CD4-positive, CD25-positive, alpha-beta regulatory T cell (primary cell): ENCODE results near the gene ZNF311. TPM values are rescaled to one million over a fixed set of nuclear protein-coding genes. Genes with fewer than 3 reads are reported as not detected.

Experiments
- ATAC-seq, 2 donors: fragments of 150-1000 bp; cut with Tn5 transposase; one replicate each; pipeline ENCODE4 v1.10.0; 2021; ENCODE audit warnings: low read depth in 2 of 2, moderate number of reproducible peaks in 2 of 2, moderate library complexity in 1 of 2
- DNase-seq, 3 donors: peaks; one replicate each; pipeline versions ENCODE4 v3.0.0 to v3.0.0-alpha.2; 2012 to 2022; ENCODE audit warnings: mixed read lengths in 1 of 3
- H3K27ac ChIP-seq: one replicate; pipeline ENCODE4 v1.7.0; 2013; ENCODE audit warnings: mild to moderate bottlenecking, low read length; ENCODE audit not compliant: insufficient read depth, poor library complexity, severe bottlenecking
- H3K27me3 ChIP-seq: one replicate; pipeline ENCODE4 v1.7.0; 2013; ENCODE audit warnings: low read length; ENCODE audit not compliant: control insufficient read depth, insufficient read depth
- H3K36me3 ChIP-seq: one replicate; pipeline ENCODE4 v1.7.0; 2013; ENCODE audit warnings: mild to moderate bottlenecking, low read length, moderate library complexity; ENCODE audit not compliant: control insufficient read depth, insufficient read depth
- H3K4me1 ChIP-seq: 2 replicates; pipeline ENCODE4 v1.7.0; 2013; ENCODE audit warnings: mild to moderate bottlenecking, low read length; ENCODE audit not compliant: insufficient read depth, control insufficient read depth, poor library complexity, severe bottlenecking
- H3K4me3 ChIP-seq: one replicate; pipeline ENCODE4 v1.7.0; 2013; ENCODE audit warnings: low read depth, mild to moderate bottlenecking, low read length, moderate library complexity
- H3K9me3 ChIP-seq, 2 experiments: 1 replicate in 1 of 2; 2 replicates in 1 of 2; pipeline ENCODE4 v1.7.0; 2013; ENCODE audit warnings: low read length in 2 of 2, mild to moderate bottlenecking in 1 of 2, moderate library complexity in 1 of 2; ENCODE audit not compliant: control insufficient read depth in 2 of 2
- H3K27ac Mint-ChIP-seq, 3 donors: one replicate each; pipeline ENCODE4 v1.8.0; 2020 to 2022; ENCODE audit warnings: mild to moderate bottlenecking in 3 of 3, mixed read lengths in 3 of 3, moderate library complexity in 2 of 3
- H3K27me3 Mint-ChIP-seq: one replicate; pipeline ENCODE4 v1.8.0; 2022; ENCODE audit warnings: mild to moderate bottlenecking, mixed read lengths
- H3K36me3 Mint-ChIP-seq: one replicate; pipeline ENCODE4 v1.8.0; 2020; ENCODE audit warnings: mixed read lengths
- H3K4me1 Mint-ChIP-seq, 4 donors: one replicate each; pipeline ENCODE4 v1.8.0; 2020 to 2022; ENCODE audit warnings: mixed read lengths in 4 of 4, mild to moderate bottlenecking in 1 of 4
- H3K4me3 Mint-ChIP-seq, 4 donors: one replicate each; pipeline ENCODE4 v1.8.0; 2020 to 2022; ENCODE audit warnings: mild to moderate bottlenecking in 4 of 4, mixed read lengths in 4 of 4, moderate library complexity in 3 of 4
- H3K9me3 Mint-ChIP-seq, 7 donors: one replicate each; pipeline ENCODE4 v1.8.0; 2020 to 2022; ENCODE audit warnings: mixed read lengths in 7 of 7, mild to moderate bottlenecking in 3 of 7, moderate library complexity in 2 of 7
- polyA plus RNA-seq, 4 donors: library from polyadenylated mRNA; unstranded; fragments of 300-500 nt; fragmentation: Illumina TruSeq; gene quantifications; one replicate each; pipeline ENCODE4 v1.2.3, GENCODE V29; 2021
- total RNA-seq: library from RNA; stranded (reverse); gene quantifications from one replicate; pipeline ENCODE4 v1.2.3, GENCODE V29; 2022

The ZNF311 gene
- total and polyA plus RNA-seq, 5 donors from 2014 or later, result 0.13 to 0.54 TPM; not detected in 3

DNA sequence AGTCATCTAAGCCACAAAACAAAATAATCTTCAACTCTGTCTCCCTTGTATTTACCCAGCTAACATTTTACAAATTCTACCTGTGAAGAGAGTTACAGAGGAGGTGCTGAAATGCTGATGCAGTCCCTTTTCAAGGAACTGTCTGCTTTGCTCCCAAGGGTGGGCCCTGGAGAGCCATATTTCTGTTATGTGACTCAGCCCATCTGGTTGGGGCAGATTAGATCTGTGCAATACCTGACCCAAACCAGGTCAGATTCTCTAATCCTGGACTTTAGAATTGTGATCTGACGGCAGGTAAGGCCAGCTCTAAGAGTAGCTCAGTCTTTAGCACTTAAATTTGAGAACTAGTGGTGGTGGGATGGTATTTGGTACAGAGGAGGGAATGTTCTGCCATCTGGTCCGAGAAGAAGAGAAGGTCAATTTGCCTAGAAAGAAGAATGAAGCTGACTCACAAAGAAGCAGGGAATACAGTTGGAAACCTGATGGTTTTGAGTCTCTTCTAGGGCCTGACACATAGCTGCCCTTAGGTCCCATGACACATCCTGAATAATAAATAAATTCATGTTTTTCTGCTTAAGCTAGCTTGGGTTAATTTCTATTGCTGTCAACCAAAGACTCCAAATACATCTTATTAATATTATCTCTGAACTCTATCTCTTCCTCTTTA is 8.1 kb downstream of the ZNF311 start:
- H3K36me3 Mint-ChIP-seq, result no peaks in the 10 kb centered on the region
- Histone ChIP-seq H3K27me3 (peaks cover 15% of the 10 kb centered on the region), H3K27ac (no peak overlapping the region), H3K4me3 (no peak overlapping the region), H3K36me3 (no peaks in the 10 kb centered on the region), H3K4me1 (no peaks in the 10 kb centered on the region), H3K9me3 (no peaks in the 10 kb centered on the region)
- H3K9me3 Mint-ChIP-seq, result peaks cover 0 to 2% (median 0%) of the 10 kb centered on the region in 7 donors
- ATAC-seq (no peak), DNase-seq (no peak)
- H3K27ac Mint-ChIP-seq, result no peak overlapping the region
- no peak overlapping the region for H3K4me3 Mint-ChIP-seq
- no peaks in the 10 kb centered on the region for H3K4me1 Mint-ChIP-seq
- peaks cover 10% of the 10 kb centered on the region for H3K27me3 Mint-ChIP-seq

DNA sequence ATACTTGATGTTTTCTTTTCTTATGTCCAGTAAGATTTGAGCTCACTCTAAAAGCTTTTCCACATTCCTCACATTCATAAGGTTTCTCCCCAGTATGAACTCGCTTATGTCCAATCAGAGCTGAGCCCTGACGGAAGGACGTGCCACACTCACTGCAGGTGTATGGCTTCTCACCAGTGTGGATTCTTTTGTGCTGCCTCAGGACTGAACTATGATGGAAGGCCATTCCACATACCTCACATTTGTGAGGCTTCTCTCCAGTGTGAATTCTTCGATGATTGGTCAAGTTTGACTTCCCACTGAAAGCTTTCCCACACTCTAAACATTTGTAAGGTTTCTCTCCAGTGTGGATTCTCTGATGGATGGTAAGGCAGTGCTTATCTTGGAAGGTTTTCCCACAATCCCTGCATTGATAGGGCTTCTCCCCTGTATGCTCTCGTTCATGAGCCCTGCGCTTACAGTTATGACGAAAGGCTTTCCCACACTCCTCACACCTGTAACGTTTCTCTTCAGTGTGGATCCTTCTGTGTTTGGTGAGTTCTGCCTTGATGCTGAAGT is 9.9 kb downstream of the ZNF311 start:
- Mint-ChIP-seq H3K27me3 (peaks cover 14% of the 10 kb centered on the region), H3K36me3 (no peaks in the 10 kb centered on the region), H3K4me1 (no peaks in the 10 kb centered on the region), H3K9me3 (peaks cover 0 to 2% (median 0%) of the 10 kb centered on the region in 7 donors), H3K27ac (peak overlapping the region in 1 of 3 donors; percentile 28), H3K4me3 (no peak overlapping the region)
- no peak overlapping the region for H3K4me3 ChIP-seq
- peaks cover 15% of the 10 kb centered on the region for H3K27me3 ChIP-seq
- ATAC-seq (no peak), DNase-seq (no peak)
- H3K4me1 ChIP-seq, result no peaks in the 10 kb centered on the region
- H3K36me3 ChIP-seq, result no peaks in the 10 kb centered on the region
- no peak overlapping the region for H3K27ac ChIP-seq
- no peaks in the 10 kb centered on the region for H3K9me3 ChIP-seq

DNA sequence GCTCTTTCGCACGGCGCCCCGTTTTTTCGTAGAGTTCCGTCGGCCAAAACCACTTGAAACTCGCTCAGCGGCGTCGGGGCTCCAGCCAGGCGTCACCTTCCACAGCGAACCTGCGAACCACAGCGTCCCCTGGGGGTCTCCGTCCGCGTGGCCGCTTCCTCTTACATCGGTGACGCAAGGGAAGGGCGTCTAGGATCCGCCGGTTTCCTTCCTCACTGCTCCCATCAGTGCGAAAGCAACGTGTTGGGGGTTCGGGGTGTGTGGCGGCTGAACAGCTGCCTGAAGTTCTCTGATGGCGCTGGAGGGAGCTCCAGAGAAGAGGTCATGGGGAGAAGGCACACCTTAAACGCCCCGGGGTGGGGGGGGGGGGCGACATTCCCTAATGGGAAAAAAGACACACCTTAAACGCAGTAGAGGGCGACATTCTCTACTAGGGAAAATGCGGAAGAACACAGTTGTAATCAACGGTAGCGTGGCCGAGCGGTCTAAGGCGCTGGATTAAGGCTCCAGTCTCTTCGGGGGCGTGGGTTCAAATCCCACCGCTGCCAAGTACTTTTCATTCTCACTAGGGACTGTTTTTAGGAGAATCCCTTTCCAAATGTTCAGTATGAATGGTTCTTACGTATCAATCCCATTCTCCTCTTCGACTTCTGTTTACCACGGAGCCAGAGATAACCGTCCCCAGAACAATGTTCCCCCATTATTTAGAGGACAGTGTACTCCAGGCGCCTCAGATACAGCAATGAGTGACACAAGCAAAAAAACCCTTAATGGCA is 16.4 kb downstream of the ZNF311 start:
- Mint-ChIP-seq H3K27ac (peak overlapping the region in 1 of 3 donors; percentile 63), H3K4me3 (peak overlapping the region; percentile 27 to 79 (median 66)), H3K27me3 (peaks cover 50% of the 10 kb centered on the region), H3K9me3 (peaks cover 0 to 6% (median 1%) of the 10 kb centered on the region in 7 donors), H3K36me3 (no peaks in the 10 kb centered on the region), H3K4me1 (peaks cover 6 to 31% (median 14%) of the 10 kb centered on the region in 4 donors)
- Histone ChIP-seq H3K4me3 (peak overlapping the region; percentile 47), H3K9me3 (no peaks in the 10 kb centered on the region), H3K4me1 (peaks cover 4% of the 10 kb centered on the region), H3K36me3 (no peaks in the 10 kb centered on the region), H3K27ac (no peak overlapping the region), H3K27me3 (peaks cover 12% of the 10 kb centered on the region)
- ATAC-seq (peak in 1 of 2 donors; percentile 65), DNase-seq (peak; percentile 50 to 83 (median 68))

DNA sequence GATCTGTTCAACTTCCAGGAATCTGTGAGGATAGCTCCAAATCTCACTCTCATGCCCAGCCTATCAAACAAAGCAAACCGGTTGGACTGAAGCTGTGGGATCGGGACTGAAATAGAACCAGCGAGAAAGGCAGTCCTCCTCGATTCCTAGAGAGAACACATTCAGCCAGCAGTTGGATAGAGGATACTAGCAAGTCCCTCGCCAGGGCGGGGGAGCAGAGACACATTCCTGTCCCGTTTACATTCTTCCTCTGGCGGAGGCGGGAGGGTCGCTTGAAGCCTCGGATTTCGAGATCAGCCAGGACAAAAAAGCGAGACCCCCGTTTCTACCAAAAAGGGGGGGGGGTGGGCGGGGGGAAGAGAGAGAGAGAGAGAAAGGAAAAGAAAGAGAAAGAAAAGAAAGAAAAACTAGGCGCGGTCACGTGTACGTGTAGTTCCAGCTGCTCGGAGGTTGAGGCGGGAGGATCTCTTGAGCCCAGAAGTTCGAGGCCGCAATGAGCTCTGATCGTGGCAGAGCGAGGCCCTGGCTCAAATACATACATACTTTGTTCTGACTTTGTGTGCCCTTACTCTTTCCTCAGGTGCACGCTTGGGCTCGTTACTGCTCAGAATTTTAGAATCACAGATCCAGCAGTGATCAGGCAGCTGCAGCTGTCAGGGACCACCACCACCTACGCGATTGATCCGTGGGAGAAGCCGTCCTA is 19.5 kb downstream of the ZNF311 start:
- Histone ChIP-seq H3K4me1 (peaks cover 14% of the 10 kb centered on the region), H3K27me3 (peaks cover 15% of the 10 kb centered on the region), H3K4me3 (peak overlapping the region; percentile 50), H3K27ac (no peak overlapping the region), H3K36me3 (no peaks in the 10 kb centered on the region), H3K9me3 (peaks cover 0 to 1% of the 10 kb centered on the region in 2 experiments)
- Mint-ChIP-seq H3K9me3 (peaks cover 0 to 12% (median 4%) of the 10 kb centered on the region in 7 donors), H3K27me3 (peaks cover 81% of the 10 kb centered on the region), H3K4me1 (peaks cover 28 to 57% (median 41%) of the 10 kb centered on the region in 4 donors), H3K27ac (peak overlapping the region in 1 of 3 donors; percentile 46), H3K36me3 (peaks cover 6% of the 10 kb centered on the region), H3K4me3 (peak overlapping the region; percentile 4 to 84 (median 60))
- DNase-seq (peak in 1 of 3 donors; percentile 38), ATAC-seq (no peak)

DNA sequence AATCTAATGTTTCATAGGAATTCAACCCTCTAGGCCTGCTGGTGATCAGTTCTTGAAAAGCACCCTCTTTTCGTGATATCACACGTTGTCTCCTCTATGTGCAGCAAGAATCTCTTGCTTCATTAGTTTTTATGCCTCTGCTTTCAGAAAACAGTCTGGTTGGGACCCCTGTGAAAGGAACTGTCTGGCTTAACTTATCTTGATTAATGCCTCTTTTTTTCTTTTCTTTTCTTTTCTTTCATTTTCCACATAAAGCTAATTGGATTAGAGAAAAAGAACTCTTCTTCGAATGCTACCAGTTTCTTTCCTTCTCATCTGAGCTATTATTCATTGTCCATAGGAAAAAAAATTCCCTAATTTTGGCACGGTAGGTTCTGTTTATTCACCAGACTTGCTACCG is 21.3 kb downstream of the ZNF311 start:
- peaks cover 0 to 10% (median 4%) of the 10 kb centered on the region in 7 donors for H3K9me3 Mint-ChIP-seq
- Histone ChIP-seq H3K27ac (no peak overlapping the region), H3K9me3 (peaks cover 0 to 1% of the 10 kb centered on the region in 2 experiments), H3K27me3 (peaks cover 19% of the 10 kb centered on the region), H3K4me1 (peaks cover 14% of the 10 kb centered on the region), H3K36me3 (no peaks in the 10 kb centered on the region), H3K4me3 (no peak overlapping the region)
- H3K4me1 Mint-ChIP-seq, result peaks cover 33 to 66% (median 46%) of the 10 kb centered on the region in 4 donors
- DNase-seq (no peak), ATAC-seq (no peak)
- H3K27me3 Mint-ChIP-seq, result peaks cover 91% of the 10 kb centered on the region
- peaks cover 6% of the 10 kb centered on the region for H3K36me3 Mint-ChIP-seq
- H3K27ac Mint-ChIP-seq, result no peak overlapping the region
- H3K4me3 Mint-ChIP-seq, result peak overlapping the region in 3 of 4 donors; percentile 16 to 97 (median 89)

DNA sequence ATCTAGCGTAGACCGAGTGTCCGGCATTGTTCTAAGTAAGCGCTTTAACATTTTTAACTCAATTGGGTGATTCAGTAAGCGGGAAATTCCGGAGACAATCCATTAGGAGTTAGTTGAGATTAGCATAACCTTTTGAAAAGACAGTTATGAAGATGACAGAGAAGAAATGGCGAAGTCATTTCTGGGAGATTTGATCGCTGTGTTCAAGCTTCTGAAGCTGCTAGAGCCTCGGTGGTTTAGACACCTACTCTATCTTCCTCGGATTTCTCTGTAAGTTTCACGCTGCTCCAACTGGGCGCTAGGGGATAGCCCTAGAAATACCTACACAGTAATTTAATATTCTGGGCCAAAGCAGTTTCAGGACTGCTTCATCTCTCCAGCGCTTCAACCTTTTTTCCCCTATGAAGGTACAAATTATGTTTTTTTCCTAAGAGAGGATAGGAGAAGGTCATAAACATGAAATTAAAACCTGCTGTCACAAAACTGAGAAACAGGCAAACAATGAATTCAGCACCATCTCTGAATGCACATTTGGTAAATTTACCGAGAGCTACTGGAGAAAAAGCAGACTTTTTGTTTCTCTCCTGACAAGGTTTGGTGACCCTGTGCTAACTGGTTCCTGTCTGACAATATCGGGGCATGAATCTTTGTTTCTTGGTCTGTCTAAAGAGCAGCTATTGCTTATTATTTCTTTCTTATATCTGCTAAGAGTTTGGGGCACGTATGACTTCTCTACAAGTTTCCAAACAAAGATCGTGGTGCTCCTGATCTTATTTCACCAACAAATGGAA is 22.4 kb downstream of the ZNF311 start:
- DNase-seq (peak in 2 of 3 donors; percentile 39 to 50), ATAC-seq (no peak)
- H3K36me3 ChIP-seq, result no peaks in the 10 kb centered on the region
- H3K27me3 Mint-ChIP-seq, result peaks cover 94% of the 10 kb centered on the region
- H3K9me3 Mint-ChIP-seq, result peaks cover 0 to 10% (median 4%) of the 10 kb centered on the region in 7 donors
- H3K4me3 ChIP-seq, result peak overlapping the region; percentile 99
- H3K4me1 ChIP-seq, result peaks cover 14% of the 10 kb centered on the region
- peaks cover 6% of the 10 kb centered on the region for H3K36me3 Mint-ChIP-seq
- H3K4me1 Mint-ChIP-seq, result peaks cover 33 to 63% (median 45%) of the 10 kb centered on the region in 4 donors
- peaks cover 29% of the 10 kb centered on the region for H3K27me3 ChIP-seq
- peak overlapping the region; percentile 92 to 97 (median 93) for H3K4me3 Mint-ChIP-seq
- peaks cover 0 to 1% of the 10 kb centered on the region in 2 experiments for H3K9me3 ChIP-seq
- no peak overlapping the region for H3K27ac ChIP-seq
- H3K27ac Mint-ChIP-seq, result peak overlapping the region in 1 of 3 donors; percentile 97
